ENCODE data around the gene SLC5A10.
A peak's percentile ranks its signal among the peaks of the same experiment; 100 is the strongest.
"Not testable (repeated sequence)": the region's sequence is repeated elsewhere in the genome, so short reads cannot be mapped to it uniquely, and the experiment has no call there.

Gene SLC5A10

GRCh38 chr17:19063326-19063956, 111.5 kb downstream of the SLC5A10 start:
- not testable (repeated sequence) for H3K36me3 ChIP-seq (replicated peaks in 1 of 2; ENCODE audit: control insufficient read depth in 2 of 2, insufficient read depth in 2 of 2, low read length in 2 of 2); H3K9me3 ChIP-seq (replicated peaks in 1 of 2; ENCODE audit: control insufficient read depth in 2 of 2, insufficient read depth in 1 of 2, low read depth in 1 of 2, low read length in 2 of 2); H2BK120ac ChIP-seq (ENCODE audit: low read depth, low read length); H2AK5ac ChIP-seq (ENCODE audit: low read depth, low read length); H3K23ac ChIP-seq (ENCODE audit: low read depth, low read length, poor library complexity); DNase-seq (ENCODE audit: low spot score); H2BK5ac ChIP-seq (ENCODE audit: low read length); H3K14ac ChIP-seq (ENCODE audit: low read length); H3K27me3 ChIP-seq (ENCODE audit: control insufficient read depth in 3 of 3, insufficient read depth in 3 of 3, low read depth in 1 of 3, low read length in 3 of 3); H2AFZ ChIP-seq (ENCODE audit: low read length); H4K8ac ChIP-seq (ENCODE audit: low read depth, low read length); H3K9ac ChIP-seq (ENCODE audit: low read depth, low read length, poor library complexity); H3K4me3 ChIP-seq (ENCODE audit: low read length in 2 of 2); H3K4ac ChIP-seq (ENCODE audit: low read length); H2BK12ac ChIP-seq (ENCODE audit: low read length); H3K4me1 ChIP-seq (ENCODE audit: control insufficient read depth in 2 of 2, insufficient read depth in 1 of 2, low read depth in 1 of 2, low read length in 2 of 2); H2BK15ac ChIP-seq (ENCODE audit: low read length); H3K79me1 ChIP-seq (ENCODE audit: low read depth, low read length); H4K91ac ChIP-seq (ENCODE audit: low read depth, low read length, poor library complexity); H3K18ac ChIP-seq (ENCODE audit: low read length)
- H3K4me2 ChIP-seq (ENCODE audit: insufficient read depth, low read length, poor library complexity, severe bottlenecking): peak overlapping the region; percentile 11
- no CpG with 5 or more reads among the region's 44 CpGs for WGBS, 2 donors (ENCODE audit: extremely low coverage in 2 of 2, insufficient read length in 2 of 2, insufficient replicate concordance in 1 of 2)
- H3K27ac ChIP-seq (replicated peaks; ENCODE audit: low read length): peak overlapping the region; percentile 67

GRCh38 chr17:19064378-19064777, 112.4 kb downstream of the SLC5A10 start:
- not testable (repeated sequence) for H4K91ac ChIP-seq (ENCODE audit: low read depth, low read length, poor library complexity); H3K27me3 ChIP-seq (ENCODE audit: control insufficient read depth in 3 of 3, insufficient read depth in 3 of 3, low read depth in 1 of 3, low read length in 3 of 3); H3K14ac ChIP-seq (ENCODE audit: low read length); H3K36me3 ChIP-seq (replicated peaks in 1 of 2; ENCODE audit: control insufficient read depth in 2 of 2, insufficient read depth in 2 of 2, low read length in 2 of 2); H2BK5ac ChIP-seq (ENCODE audit: low read length); H2BK120ac ChIP-seq (ENCODE audit: low read depth, low read length); DNase-seq (ENCODE audit: low spot score); H3K9me3 ChIP-seq (replicated peaks in 1 of 2; ENCODE audit: control insufficient read depth in 2 of 2, insufficient read depth in 1 of 2, low read depth in 1 of 2, low read length in 2 of 2); H2BK12ac ChIP-seq (ENCODE audit: low read length); H3K4ac ChIP-seq (ENCODE audit: low read length); H3K23ac ChIP-seq (ENCODE audit: low read depth, low read length, poor library complexity); H3K4me1 ChIP-seq (ENCODE audit: control insufficient read depth in 2 of 2, insufficient read depth in 1 of 2, low read depth in 1 of 2, low read length in 2 of 2); H3K27ac ChIP-seq (replicated peaks; ENCODE audit: low read length); H3K18ac ChIP-seq (ENCODE audit: low read length); H2BK15ac ChIP-seq (ENCODE audit: low read length); H2AK5ac ChIP-seq (ENCODE audit: low read depth, low read length); H3K4me2 ChIP-seq (ENCODE audit: insufficient read depth, low read length, poor library complexity, severe bottlenecking); H3K4me3 ChIP-seq (ENCODE audit: low read length in 2 of 2); H3K79me1 ChIP-seq (ENCODE audit: low read depth, low read length); H2AFZ ChIP-seq (ENCODE audit: low read length); H3K9ac ChIP-seq (ENCODE audit: low read depth, low read length, poor library complexity); H4K8ac ChIP-seq (ENCODE audit: low read depth, low read length)
- no CpG with 5 or more reads among the region's 17 CpGs for WGBS, 2 donors (ENCODE audit: extremely low coverage in 2 of 2, insufficient read length in 2 of 2, insufficient replicate concordance in 1 of 2)

GRCh38 chr17:19070318-19071168, 118.6 kb downstream of the SLC5A10 start:
- H3K27me3 ChIP-seq (ENCODE audit: control insufficient read depth in 3 of 3, insufficient read depth in 3 of 3, low read depth in 1 of 3, low read length in 3 of 3): not testable (repeated sequence)

More at GRCh38 chr17:19070318-19071168, 118.6 kb downstream of the SLC5A10 start:
- not testable (repeated sequence) for H3K4me3 ChIP-seq (ENCODE audit: low read length in 2 of 2); H3K4ac ChIP-seq (ENCODE audit: low read length); H3K9me3 ChIP-seq (replicated peaks in 1 of 2; ENCODE audit: control insufficient read depth in 2 of 2, insufficient read depth in 1 of 2, low read depth in 1 of 2, low read length in 2 of 2); H2BK120ac ChIP-seq (ENCODE audit: low read depth, low read length); H3K27ac ChIP-seq (replicated peaks; ENCODE audit: low read length); DNase-seq (ENCODE audit: low spot score); H3K4me1 ChIP-seq (ENCODE audit: control insufficient read depth in 2 of 2, insufficient read depth in 1 of 2, low read depth in 1 of 2, low read length in 2 of 2); H4K8ac ChIP-seq (ENCODE audit: low read depth, low read length); H2BK12ac ChIP-seq (ENCODE audit: low read length); H3K14ac ChIP-seq (ENCODE audit: low read length); H4K91ac ChIP-seq (ENCODE audit: low read depth, low read length, poor library complexity); H2BK5ac ChIP-seq (ENCODE audit: low read length); H3K18ac ChIP-seq (ENCODE audit: low read length); H3K4me2 ChIP-seq (ENCODE audit: insufficient read depth, low read length, poor library complexity, severe bottlenecking); H3K79me1 ChIP-seq (ENCODE audit: low read depth, low read length); H2BK15ac ChIP-seq (ENCODE audit: low read length); H3K9ac ChIP-seq (ENCODE audit: low read depth, low read length, poor library complexity); H3K36me3 ChIP-seq (replicated peaks in 1 of 2; ENCODE audit: control insufficient read depth in 2 of 2, insufficient read depth in 2 of 2, low read length in 2 of 2); H2AFZ ChIP-seq (ENCODE audit: low read length); H2AK5ac ChIP-seq (ENCODE audit: low read depth, low read length); H3K23ac ChIP-seq (ENCODE audit: low read depth, low read length, poor library complexity)
- WGBS, 2 donors (ENCODE audit: extremely low coverage in 2 of 2, insufficient read length in 2 of 2, insufficient replicate concordance in 1 of 2): no CpG with 5 or more reads among the region's 34 CpGs

Data from neuronal stem cell (in vitro differentiated cells).